ENCODE results near the gene RTN4.

DNA sequence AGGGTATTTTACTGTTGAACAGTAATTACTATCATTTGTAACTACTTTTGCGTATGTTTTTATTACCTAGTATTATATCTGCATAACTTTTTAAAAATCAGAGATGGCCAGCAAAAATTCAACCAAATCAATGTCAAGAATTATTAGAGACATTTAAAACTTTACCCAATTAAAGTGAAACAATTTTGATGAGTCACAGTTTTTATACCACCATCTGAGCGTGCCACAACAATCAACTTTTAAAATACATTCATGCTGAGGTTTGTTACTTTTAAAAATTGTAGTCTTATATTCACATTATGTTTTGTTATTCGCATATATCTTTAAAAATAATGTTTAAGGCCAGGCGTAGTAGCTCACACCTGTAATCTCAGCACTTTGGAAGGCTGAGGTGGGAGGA lies 114.9 kb downstream of the RTN4 start:
- TF ChIP-seq CTCF (IDR thresholded peaks at IDR 0.05), result no peak
- no peak for TF ChIP-seq POLR2AphosphoS5 (IDR thresholded peaks at IDR 0.05; ENCODE audit: low read depth, low read length)

Measured in Panc1 (cell line).